Activated CD4-positive, CD25-positive, alpha-beta regulatory T cell treated with anti-CD3 and anti-CD28 coated beads, Interleukin-2, amount 50 U/mL, for 24 hours (primary cell): ENCODE measurements around the gene MLXIP.
"Not testable (repeated sequence)": the region's sequence is repeated elsewhere in the genome, so short reads cannot be mapped to it uniquely, and the experiment has no call there.

Source experiments
- ATAC-seq, 2 donors: fragments of 150-1000 bp; cut with Tn5 transposase; one replicate each; pipeline ENCODE4 v1.10.0; 2021; ENCODE audit warnings: mild to moderate bottlenecking in 1 of 2, moderate library complexity in 1 of 2

The MLXIP gene

GRCh38 chr12:122052285-122052684, 26.3 kb upstream of the MLXIP start:
- ATAC-seq = no peak

DNA sequence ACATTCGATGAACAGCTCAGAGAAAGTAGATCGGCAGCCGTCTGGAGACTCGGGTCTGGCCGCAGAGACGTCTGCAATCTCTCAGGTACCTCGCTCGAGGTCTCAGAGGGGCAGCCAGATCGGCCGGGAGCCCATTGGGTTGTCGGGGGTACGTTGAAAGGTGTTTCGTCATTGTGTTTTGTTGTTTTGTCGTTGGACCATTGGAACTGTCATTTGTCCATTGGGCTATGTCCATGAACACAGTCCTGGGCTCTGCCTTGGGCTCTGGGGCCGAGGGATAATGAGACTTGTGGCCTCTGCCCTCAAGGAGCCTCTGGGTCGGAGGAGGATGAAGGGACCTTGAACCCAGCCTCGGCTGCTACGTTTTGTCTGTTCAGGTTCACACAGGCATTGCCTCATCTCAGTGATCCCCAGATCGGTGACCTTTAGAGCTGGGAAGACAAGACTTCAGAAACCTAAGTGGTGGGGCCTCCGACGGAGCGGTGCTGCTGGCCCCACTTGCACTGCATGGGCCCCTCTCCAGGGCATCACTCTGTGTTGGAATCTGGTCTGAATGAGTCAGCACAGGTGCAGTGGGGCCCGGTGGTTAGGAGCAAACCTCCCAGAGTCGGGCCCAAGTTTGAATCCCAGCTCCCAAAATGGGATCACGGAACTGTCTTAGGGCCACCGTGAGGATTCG, 23.6 kb upstream of the MLXIP start:
- ATAC-seq = no peak

DNA sequence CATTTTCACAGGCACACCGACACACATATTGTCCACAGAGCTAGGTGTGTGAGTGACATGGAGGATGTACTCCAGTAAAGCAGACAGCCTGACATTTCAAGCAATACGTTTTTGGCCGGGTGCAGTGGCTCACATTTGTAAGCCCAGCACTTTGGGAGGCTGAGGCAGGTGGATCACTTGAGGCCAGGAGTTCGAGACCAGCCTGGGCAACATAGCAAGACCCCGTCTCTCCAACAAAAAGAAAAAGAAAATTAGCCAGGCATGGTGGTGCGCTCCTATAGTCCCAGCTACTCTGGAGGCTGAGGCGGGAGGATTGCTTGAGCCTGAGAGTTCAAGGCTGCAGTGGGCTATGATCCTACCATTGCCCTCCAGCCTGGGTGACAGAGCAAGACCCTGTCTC, 22.1 kb upstream of the MLXIP start:
- ATAC-seq = not testable (repeated sequence)

GRCh38 chr12:122057007-122057735, 21.4 kb upstream of the MLXIP start:
- no peak for ATAC-seq

DNA sequence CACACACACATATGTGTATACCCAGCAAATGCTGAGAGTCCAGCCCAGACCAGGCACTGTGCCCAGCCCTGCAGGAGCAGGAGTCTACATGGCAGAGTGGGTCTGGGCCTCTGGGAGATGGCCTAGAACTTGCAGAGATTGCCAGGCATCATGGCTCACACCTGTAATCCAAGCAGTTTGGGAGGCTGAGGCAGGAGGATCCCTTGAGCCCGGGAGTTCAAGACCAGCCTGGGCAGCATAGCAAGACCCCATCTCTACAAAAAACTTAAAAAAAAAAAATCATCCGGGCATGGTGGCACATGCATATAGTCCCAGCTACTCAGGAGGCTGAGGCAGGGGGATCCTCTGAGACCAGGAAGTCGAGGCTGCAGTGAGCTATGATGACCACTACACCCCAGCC, 20.8 kb upstream of the MLXIP start:
- no peak for ATAC-seq

DNA sequence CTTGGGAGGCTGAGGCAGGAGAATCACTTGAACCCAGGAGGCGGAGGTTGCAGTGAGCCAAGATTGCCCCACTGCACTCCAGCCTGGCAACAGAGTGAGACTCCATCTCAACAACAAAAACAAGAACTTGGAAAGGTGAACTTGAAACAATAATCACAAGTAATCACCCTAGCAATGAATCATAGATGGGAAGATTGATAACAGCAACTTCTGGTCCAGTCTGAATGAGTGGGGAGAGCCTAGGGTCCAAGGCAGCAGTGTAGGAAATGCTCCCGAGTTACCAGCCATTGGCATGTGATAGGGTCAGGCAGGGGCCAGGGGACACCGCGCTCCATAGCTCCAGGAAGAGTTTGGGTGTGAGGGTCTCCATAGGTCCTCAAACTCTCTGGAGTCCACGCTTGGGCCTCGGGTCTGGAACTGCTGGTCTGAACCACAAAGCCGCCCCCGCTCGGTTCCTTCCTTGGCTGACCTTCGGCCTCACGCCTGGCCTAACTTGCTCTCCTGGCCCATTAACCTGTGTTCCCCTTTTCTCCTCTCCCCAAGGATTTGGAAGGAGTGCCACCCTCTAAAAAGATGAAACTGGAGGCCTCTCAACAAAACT, 19.9 kb upstream of the MLXIP start:
- ATAC-seq = no peak

DNA sequence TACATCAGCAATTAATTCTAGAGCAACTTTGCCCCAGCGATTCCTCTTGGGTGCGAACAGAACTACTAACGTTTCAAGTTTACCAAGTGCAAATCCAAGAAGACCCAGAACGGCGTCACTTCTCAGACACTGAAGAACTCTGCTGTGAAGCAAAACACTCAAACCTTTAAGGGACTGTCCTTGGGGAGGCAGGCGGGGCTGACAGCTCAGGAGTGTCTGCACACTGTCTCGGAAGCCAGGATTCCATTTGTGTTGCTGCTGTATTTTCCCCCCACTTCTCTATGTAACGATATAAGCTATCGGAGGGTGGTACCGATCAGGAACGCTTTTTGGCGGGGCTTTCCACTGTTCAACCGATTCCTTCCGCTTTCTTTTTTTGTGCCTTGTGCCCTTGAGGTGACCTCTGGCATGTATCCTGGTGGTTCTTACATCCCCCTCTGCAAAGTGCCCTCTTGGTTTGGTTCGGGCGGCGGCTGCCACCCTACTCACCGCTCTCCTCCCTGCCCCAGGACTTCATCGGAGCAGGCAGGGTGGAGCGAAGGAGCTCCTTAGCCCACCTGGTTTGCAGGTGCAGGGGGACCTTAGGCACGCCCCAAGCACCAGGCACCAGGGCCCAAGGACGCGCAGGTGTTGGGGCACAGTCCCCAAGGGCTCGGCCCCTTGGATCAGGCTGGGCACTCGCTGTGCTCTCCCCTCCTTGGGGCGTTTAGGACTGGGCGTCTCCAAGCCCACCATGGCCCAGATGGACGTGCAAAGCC, 19.2 kb upstream of the MLXIP start:
- no peak for ATAC-seq

GRCh38 chr12:122060081-122060501, 18.5 kb upstream of the MLXIP start:
- ATAC-seq = no peak

DNA sequence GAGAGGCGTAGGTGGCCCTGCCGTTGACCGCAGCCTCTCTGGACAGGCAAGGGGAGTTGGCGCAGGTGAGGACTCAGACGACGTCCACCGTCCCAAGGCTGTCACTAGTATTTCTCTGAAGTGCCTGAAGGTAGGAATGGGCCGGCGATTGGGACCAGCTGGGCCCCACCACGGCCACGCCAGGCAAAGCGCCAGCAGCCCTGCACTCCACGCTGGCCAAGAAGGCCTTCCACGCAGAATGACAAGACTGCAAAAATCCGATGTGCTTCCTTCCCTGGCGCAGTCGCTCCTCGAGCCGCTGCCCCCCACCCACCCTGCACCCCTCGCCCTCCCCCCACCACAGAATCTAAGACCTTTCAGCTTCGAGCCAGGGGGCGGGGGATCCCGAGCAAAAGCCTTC, 17.3 kb upstream of the MLXIP start:
- no peak for ATAC-seq

DNA sequence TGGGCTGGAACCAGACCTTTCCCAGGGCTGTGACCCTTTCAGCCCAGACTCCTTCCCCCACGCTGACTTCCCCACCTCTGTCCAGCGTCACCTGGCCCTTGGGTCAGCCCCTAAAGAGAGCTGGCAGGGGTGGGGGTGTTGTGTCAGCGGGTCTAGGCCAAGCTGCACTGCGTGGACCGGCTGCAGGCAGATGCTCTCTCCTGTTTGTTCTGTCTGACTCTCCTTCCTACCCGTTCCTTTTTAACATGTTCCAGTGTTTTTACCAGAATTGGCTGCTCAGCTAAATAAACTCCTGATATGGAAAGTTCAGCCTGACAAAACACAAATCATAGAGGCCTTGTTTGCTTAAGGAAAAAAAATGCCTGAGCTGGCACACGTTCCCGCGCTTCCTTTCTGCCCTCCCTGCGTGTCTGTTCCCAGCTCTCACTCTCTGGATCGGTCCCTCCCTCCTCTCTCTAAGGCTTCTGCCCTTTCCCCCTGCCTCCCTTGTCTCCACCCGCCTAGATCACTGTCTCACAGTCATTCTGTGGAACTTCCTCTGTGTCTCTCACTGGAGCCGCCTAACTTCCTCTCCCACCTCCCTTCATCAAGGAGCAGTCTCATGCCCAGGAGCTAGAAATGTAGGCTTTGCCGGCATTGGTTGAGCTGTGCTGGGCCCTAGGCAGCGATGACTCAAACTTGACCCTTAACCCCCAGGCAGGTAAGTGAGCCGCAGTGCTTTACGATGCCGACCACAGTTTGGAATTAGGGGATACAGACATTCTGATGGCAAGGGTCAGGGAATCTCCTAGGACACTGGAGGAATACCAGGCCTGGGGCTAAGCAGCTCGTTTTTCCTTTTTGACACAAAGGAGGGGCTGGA, 15.5 kb upstream of the MLXIP start:
- no peak for ATAC-seq

GRCh38 chr12:122063694-122064024, 14.9 kb upstream of the MLXIP start:
- ATAC-seq = no peak

DNA sequence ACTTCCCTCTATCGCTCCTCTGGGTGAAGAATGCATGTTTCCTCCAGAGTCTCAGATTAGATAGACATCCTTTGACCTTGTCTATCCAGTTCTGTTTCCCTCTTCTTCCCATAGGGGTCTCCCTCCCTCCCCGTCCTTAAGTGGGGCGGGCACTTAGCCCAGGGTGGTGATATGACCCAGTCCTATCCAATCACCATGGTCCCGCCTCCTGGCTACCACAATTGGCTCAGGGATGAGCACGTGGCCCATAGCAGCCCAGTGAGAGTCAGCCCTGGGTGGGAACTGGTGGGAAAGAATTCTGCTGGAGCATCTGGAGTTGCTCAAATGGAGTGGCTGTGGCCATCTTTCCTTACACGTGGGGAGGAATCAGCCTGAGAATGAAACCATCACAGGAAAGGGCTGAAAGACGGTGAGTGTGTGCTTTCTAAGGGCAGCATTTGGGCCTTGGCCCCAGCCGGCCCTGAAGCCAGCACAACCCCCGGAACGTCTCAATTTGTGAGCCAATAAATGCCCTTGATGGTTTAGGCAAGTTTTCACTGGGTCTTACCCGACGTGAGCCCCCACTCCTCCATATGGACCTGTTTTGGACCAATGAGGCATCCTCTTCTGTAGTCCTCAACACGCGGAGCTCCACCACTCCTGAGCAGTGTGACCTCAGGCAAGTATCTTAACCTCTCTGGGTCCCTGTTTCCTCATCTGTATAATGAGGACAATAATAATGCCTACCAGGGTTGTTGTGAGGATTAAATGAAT, 14.4 kb upstream of the MLXIP start:
- ATAC-seq = peak; percentile 75

- ATAC-seq = no peak
These were observed 13.6 kb upstream of the MLXIP start for GRCh38 chr12:122064780-122065588.

GRCh38 chr12:122067548-122067947, 11.0 kb upstream of the MLXIP start:
- ATAC-seq = no peak

GRCh38 chr12:122067966-122068365, 10.6 kb upstream of the MLXIP start:
- ATAC-seq = peak; percentile 44 to 55

- ATAC-seq = no peak
These were observed 6.3 kb upstream of the MLXIP start for GRCh38 chr12:122072031-122072970.

GRCh38 chr12:122073815-122074214, 4.7 kb upstream of the MLXIP start:
- ATAC-seq = no peak

GRCh38 chr12:122076743-122077495, 1.6 kb upstream of the MLXIP start:
- no peak for ATAC-seq

DNA sequence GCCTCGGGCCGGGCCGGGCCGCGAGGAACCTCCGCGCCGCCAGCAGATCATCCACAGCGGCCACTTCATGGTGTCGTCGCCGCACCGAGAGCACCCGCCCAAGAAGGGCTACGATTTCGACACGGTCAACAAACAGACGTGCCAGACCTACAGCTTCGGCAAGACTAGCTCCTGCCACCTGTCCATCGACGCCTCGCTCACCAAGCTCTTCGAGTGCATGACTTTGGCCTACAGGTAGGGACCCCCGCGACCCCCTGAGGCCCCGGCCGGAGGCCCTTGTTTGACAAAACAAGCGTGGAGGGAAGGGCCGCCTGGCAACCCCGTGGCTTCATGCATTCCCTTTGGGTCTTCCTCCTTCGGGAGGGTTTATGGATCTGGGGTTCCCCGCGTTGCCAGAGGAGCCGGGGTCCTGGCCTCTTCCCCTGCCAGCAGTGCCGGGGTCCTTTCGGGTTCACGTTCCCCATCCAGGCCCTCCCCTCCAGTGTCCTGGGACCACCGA, 526 bp downstream of the MLXIP start:
- peak; percentile 9 to 10 for ATAC-seq
